ENCODE results near the gene GJD3. TPM values are rescaled to one million over a fixed set of nuclear protein-coding genes. Genes with fewer than 3 reads are reported as not detected.
"Not testable (repeated sequence)": the region's sequence is repeated elsewhere in the genome, so short reads cannot be mapped to it uniquely, and the experiment has no call there.

The GJD3 gene
- total RNA-seq, 1 experiment from 2014 or later: 0.71 TPM

GRCh38 chr17:40399185-40399584 lies 34.6 kb upstream of the GJD3 start:
- H3K27me3 Mint-ChIP-seq (ENCODE audit: unreplicated experiment): no peaks in the 10 kb centered on the region
- BruUV-seq (replicated peaks): no TSS peak
- DNase-seq: no peak
- peaks cover 94% of the 10 kb centered on the region for H3K36me3 Mint-ChIP-seq (ENCODE audit: insufficient read depth, unreplicated experiment)
- H3K4me1 Mint-ChIP-seq (ENCODE audit: low read depth, unreplicated experiment): no peaks in the 10 kb centered on the region
- intact Hi-C loops (cut with micrococcal nuclease; ENCODE audit: unreplicated experiment): loop anchor here (1.0 to 2.0 kb wide), 4 partner anchors 42 to 161 kb away; no protein-coding TSS in a partner anchor
- H3K9me3 Mint-ChIP-seq (ENCODE audit: low read depth, unreplicated experiment): no peaks in the 10 kb centered on the region
- no peak overlapping the region for H3K4me3 Mint-ChIP-seq (ENCODE audit: low read depth, unreplicated experiment)
- CTCF ChIA-PET: interaction anchor here (0.6 to 2.6 kb wide), 7 partner anchors 18 to 286 kb away, joined by 3 to 15 read pairs (median 4); partner anchors contain the start of gene TOP2A
- no peak for TF ChIP-seq CTCF (IDR thresholded peaks at IDR 0.05; ENCODE audit: unreplicated experiment)
- H3K27ac Mint-ChIP-seq (ENCODE audit: unreplicated experiment): no peak overlapping the region

- H3K27ac Mint-ChIP-seq (ENCODE audit: unreplicated experiment); DNase-seq; H3K27me3 Mint-ChIP-seq (ENCODE audit: unreplicated experiment); H3K9me3 Mint-ChIP-seq (ENCODE audit: low read depth, unreplicated experiment); H3K4me1 Mint-ChIP-seq (ENCODE audit: low read depth, unreplicated experiment); intact Hi-C loops (cut with micrococcal nuclease; ENCODE audit: unreplicated experiment); H3K4me3 Mint-ChIP-seq (ENCODE audit: low read depth, unreplicated experiment); BruUV-seq (replicated peaks): not testable (repeated sequence)
- CTCF ChIA-PET: interaction anchor here (0.5 to 1.1 kb wide), 5 partner anchors 9 to 1238 kb away, joined by 3 to 4 read pairs (median 3); partner anchors contain the start of gene GJD3
- H3K36me3 Mint-ChIP-seq (ENCODE audit: insufficient read depth, unreplicated experiment): peaks cover 67% of the 10 kb centered on the region
Measured at GRCh38 chr17:40386555-40386954, 22.0 kb upstream of the GJD3 start.

- intact Hi-C loops (cut with micrococcal nuclease; ENCODE audit: unreplicated experiment): no loop called here
- CTCF ChIA-PET: interaction anchor here (0.7 to 3.5 kb wide), 20 partner anchors 9 to 709 kb away, joined by 3 to 23 read pairs (median 4); partner anchors contain the start of genes GJD3, TOP2A and WIPF2
- H3K36me3 Mint-ChIP-seq (ENCODE audit: insufficient read depth, unreplicated experiment): peaks cover 24% of the 10 kb centered on the region
Measured at GRCh38 chr17:40382251-40382650, 17.7 kb upstream of the GJD3 start.

GRCh38 chr17:40378966-40379365 lies 14.4 kb upstream of the GJD3 start:
- H3K4me1 Mint-ChIP-seq (ENCODE audit: low read depth, unreplicated experiment): no peaks in the 10 kb centered on the region
- no peak for DNase-seq
- TF ChIP-seq CTCF (IDR thresholded peaks at IDR 0.05; ENCODE audit: unreplicated experiment): no peak
- no peaks in the 10 kb centered on the region for H3K27me3 Mint-ChIP-seq (ENCODE audit: unreplicated experiment)
- no peak overlapping the region for H3K27ac Mint-ChIP-seq (ENCODE audit: unreplicated experiment)
- peaks cover under 1% of the 10 kb centered on the region for H3K36me3 Mint-ChIP-seq (ENCODE audit: insufficient read depth, unreplicated experiment)
- intact Hi-C loops (cut with micrococcal nuclease; ENCODE audit: unreplicated experiment): loop anchor here (10.0 kb wide), 1 partner anchor 316 kb away; no protein-coding TSS in a partner anchor
- CTCF ChIA-PET: interaction anchor here (0.6 to 3.5 kb wide), 6 partner anchors 22 to 293 kb away, joined by 3 to 23 read pairs (median 4); partner anchors contain the start of gene TOP2A
- peaks cover 3% of the 10 kb centered on the region for H3K9me3 Mint-ChIP-seq (ENCODE audit: low read depth, unreplicated experiment)
- no TSS peak for BruUV-seq (replicated peaks)
- no peak overlapping the region for H3K4me3 Mint-ChIP-seq (ENCODE audit: low read depth, unreplicated experiment)

More at GRCh38 chr17:40382251-40382650, 17.7 kb upstream of the GJD3 start:
- no peak overlapping the region for H3K4me3 Mint-ChIP-seq (ENCODE audit: low read depth, unreplicated experiment)
- H3K27ac Mint-ChIP-seq (ENCODE audit: unreplicated experiment): no peak overlapping the region
- BruUV-seq (replicated peaks): no TSS peak
- DNase-seq: no peak
- TF ChIP-seq CTCF (IDR thresholded peaks at IDR 0.05; ENCODE audit: unreplicated experiment): no peak
- H3K27me3 Mint-ChIP-seq (ENCODE audit: unreplicated experiment): no peaks in the 10 kb centered on the region
- no peaks in the 10 kb centered on the region for H3K9me3 Mint-ChIP-seq (ENCODE audit: low read depth, unreplicated experiment)
- no peaks in the 10 kb centered on the region for H3K4me1 Mint-ChIP-seq (ENCODE audit: low read depth, unreplicated experiment)

GRCh38 chr17:40377832-40378231 lies 13.3 kb upstream of the GJD3 start:
- CTCF ChIA-PET: interaction anchor here (0.6 to 2.0 kb wide), 6 partner anchors 8 to 629 kb away, joined by 3 to 7 read pairs (median 3); no protein-coding TSS in a partner anchor
- Mint-ChIP-seq H3K27me3 (ENCODE audit: unreplicated experiment) (no peaks in the 10 kb centered on the region), H3K4me1 (ENCODE audit: low read depth, unreplicated experiment) (peaks cover 8% of the 10 kb centered on the region), H3K27ac (ENCODE audit: unreplicated experiment) (no peak overlapping the region), H3K4me3 (ENCODE audit: low read depth, unreplicated experiment) (no peak overlapping the region), H3K36me3 (ENCODE audit: insufficient read depth, unreplicated experiment) (no peaks in the 10 kb centered on the region), H3K9me3 (ENCODE audit: low read depth, unreplicated experiment) (peaks cover 14% of the 10 kb centered on the region)
- no peak for TF ChIP-seq CTCF (IDR thresholded peaks at IDR 0.05; ENCODE audit: unreplicated experiment)
- DNase-seq: no peak
- BruUV-seq (replicated peaks): no TSS peak
- intact Hi-C loops (cut with micrococcal nuclease; ENCODE audit: unreplicated experiment): loop anchor here (10.0 kb wide), 1 partner anchor 317 kb away; no protein-coding TSS in a partner anchor

- CTCF ChIA-PET: interaction anchor here (0.8 to 2.5 kb wide), 10 partner anchors 10 to 723 kb away, joined by 3 to 13 read pairs (median 4); partner anchors contain the start of genes GJD3 and TOP2A
- not testable (repeated sequence) for BruUV-seq (replicated peaks); H3K27ac Mint-ChIP-seq (ENCODE audit: unreplicated experiment); DNase-seq; H3K36me3 Mint-ChIP-seq (ENCODE audit: insufficient read depth, unreplicated experiment); H3K27me3 Mint-ChIP-seq (ENCODE audit: unreplicated experiment); H3K4me3 Mint-ChIP-seq (ENCODE audit: low read depth, unreplicated experiment)
- H3K9me3 Mint-ChIP-seq (ENCODE audit: low read depth, unreplicated experiment): peaks cover 21% of the 10 kb centered on the region
- H3K4me1 Mint-ChIP-seq (ENCODE audit: low read depth, unreplicated experiment): peaks cover 21% of the 10 kb centered on the region
- intact Hi-C loops (cut with micrococcal nuclease; ENCODE audit: unreplicated experiment): loop anchor here (10.0 kb wide), 1 partner anchor 318 kb away; no protein-coding TSS in a partner anchor
Measured at GRCh38 chr17:40376541-40376940, 12.0 kb upstream of the GJD3 start.

All from Calu3 (cell line).